CD4-positive, alpha-beta T cell treated with Interferon gamma for 1 hour (primary cell): ENCODE measurements around the gene SEC14L6.
"Not testable (repeated sequence)": the region's sequence is repeated elsewhere in the genome, so short reads cannot be mapped to it uniquely, and the experiment has no call there.

ENCODE experiments used
- DNase-seq: peaks from one replicate; pipeline ENCODE4 v3.0.0-alpha.2; 2020

Gene SEC14L6

GRCh38 chr22:30565341-30565740, 18.8 kb upstream of the SEC14L6 start:
- no peak for DNase-seq

GRCh38 chr22:30564761-30565119, 18.2 kb upstream of the SEC14L6 start:
- no peak for DNase-seq

GRCh38 chr22:30564045-30564760, 17.7 kb upstream of the SEC14L6 start:
- no peak for DNase-seq

GRCh38 chr22:30562366-30562765, 15.8 kb upstream of the SEC14L6 start:
- DNase-seq, result no peak

- no peak for DNase-seq
Observed at GRCh38 chr22:30561402-30562189, 15.1 kb upstream of the SEC14L6 start.

GRCh38 chr22:30560643-30561202, 14.2 kb upstream of the SEC14L6 start:
- DNase-seq, result not testable (repeated sequence)

GRCh38 chr22:30559889-30560288, 13.3 kb upstream of the SEC14L6 start:
- no peak for DNase-seq

GRCh38 chr22:30557243-30557642, 10.7 kb upstream of the SEC14L6 start:
- no peak for DNase-seq

- no peak for DNase-seq
Observed at GRCh38 chr22:30556388-30556787, 9.8 kb upstream of the SEC14L6 start.

- no peak for DNase-seq
Observed at GRCh38 chr22:30555282-30556210, 9.0 kb upstream of the SEC14L6 start.

- DNase-seq, result no peak
Observed at GRCh38 chr22:30553971-30554370, 7.4 kb upstream of the SEC14L6 start.

GRCh38 chr22:30552719-30553118, 6.2 kb upstream of the SEC14L6 start:
- DNase-seq, result no peak

GRCh38 chr22:30551813-30552212, 5.3 kb upstream of the SEC14L6 start:
- DNase-seq, result not testable (repeated sequence)

- no peak for DNase-seq
Observed at GRCh38 chr22:30547188-30547587, 647 bp upstream of the SEC14L6 start.

GRCh38 chr22:30542811-30543188, 3.7 kb downstream of the SEC14L6 start:
- DNase-seq, result no peak

- DNase-seq, result no peak
Observed at GRCh38 chr22:30541961-30542810, 4.4 kb downstream of the SEC14L6 start.

- not testable (repeated sequence) for DNase-seq
Observed at GRCh38 chr22:30541511-30541910, 5.0 kb downstream of the SEC14L6 start.

GRCh38 chr22:30539368-30539767, 7.2 kb downstream of the SEC14L6 start:
- DNase-seq, result no peak

GRCh38 chr22:30538280-30538679, 8.3 kb downstream of the SEC14L6 start:
- DNase-seq, result no peak

- DNase-seq, result no peak
Observed at GRCh38 chr22:30537083-30537731, 9.3 kb downstream of the SEC14L6 start.

GRCh38 chr22:30535182-30535581, 11.4 kb downstream of the SEC14L6 start:
- DNase-seq, result no peak
